Stomach (tissue), 9 donors: ENCODE data around the gene NFU1. TPM values are rescaled to one million over a fixed set of nuclear protein-coding genes. Genes with fewer than 3 reads are reported as not detected.

Source experiments
- DNase-seq, 2 donors: peaks; one replicate each; pipeline versions ENCODE4 v3.0.0 to v3.0.0-alpha.2; 2013 to 2019
- H3K27ac ChIP-seq, 5 donors: fragments of 200-600 bp in 4 of 5; sonication (generic) in 4 of 5; one replicate each; pipeline ENCODE4 v1.5.1; 2013 to 2019; ENCODE audit warnings: mild to moderate bottlenecking in 1 of 5, moderate library complexity in 1 of 5
- H3K27me3 ChIP-seq, 3 donors: fragments of 200-600 bp; sonication (generic); one replicate each; pipeline ENCODE4 v1.5.1; 2017 to 2019; ENCODE audit warnings: mixed run types in 1 of 3
- H3K36me3 ChIP-seq, 4 donors: fragments of 200-600 bp; sonication (generic); 1 replicate in 3 of 4; 2 replicates in 1 of 4; pipeline ENCODE4 v1.5.1; 2016 to 2019
- H3K4me1 ChIP-seq, 4 donors: fragments of 200-600 bp; sonication (generic); one replicate each; pipeline ENCODE4 v1.5.1; 2016 to 2019
- H3K4me3 ChIP-seq, 4 donors: fragments of 200-600 bp; sonication (generic) in 3 of 4; one replicate each; pipeline ENCODE4 v1.5.1; 2016 to 2019; ENCODE audit warnings: mild to moderate bottlenecking in 1 of 4
- H3K9me3 ChIP-seq, 4 donors: fragments of 200-600 bp; sonication (generic); one replicate each; pipeline ENCODE4 v1.5.1; 2016 to 2019
- EP300 ChIP-seq: sonication (generic); formaldehyde crosslinking; IDR thresholded peaks from one replicate; pipeline ENCODE4 v1.6.1; 2017; ENCODE audit warnings: antibody characterized with exemption
- POLR2A ChIP-seq, 4 donors: fragments of 450-650 bp; IDR thresholded peaks; one replicate each; pipeline ENCODE4 v1.6.1; 2016; ENCODE audit warnings: antibody characterized with exemption in 4 of 4, control low read depth in 2 of 4, mild to moderate bottlenecking in 1 of 4, moderate library complexity in 1 of 4
- POLR2AphosphoS5 ChIP-seq, 3 donors: sonication (generic); formaldehyde crosslinking; IDR thresholded peaks; one replicate each; pipeline ENCODE4 v1.6.1; 2016; ENCODE audit warnings: antibody characterized with exemption in 3 of 3
- WGBS, 5 donors: extraction: QIAGEN DNeasy Blood & Tissue Kit in 3 of 5; methylation state at CpG; one replicate each; pipeline versions ENCODE4 v1.1.5 to v1.1.7; 2013 to 2018; 5-methylcytosine and 5-hydroxymethylcytosine counted together
- intact Hi-C: fragments of 100-400 bp; cut with DNase I; formaldehyde crosslinking; loops from one replicate; pipeline ENCODE4 v1.15.1; 2023; ENCODE audit warnings: low total_unique reads
- polyA plus RNA-seq, 3 donors: library from polyadenylated mRNA; stranded (reverse); fragments of 200-250 nt; gene quantifications; one replicate each; pipeline ENCODE4 v1.2.3, GENCODE V29; 2013
- total RNA-seq, 5 donors: library from RNA; depleted of rRNA; stranded (reverse); fragments of >200 nt; gene quantifications; one replicate each; pipeline versions ENCODE4 v1.1.0 to v1.2.3, GENCODE V29; 2014 to 2016
- TF ChIP-seq, protein P1 (sequence below), 7 experiments: fragments of 450-650 bp in 4 of 7; fragments of 200-600 bp in 3 of 7; sonication (generic) in 3 of 7; IDR thresholded peaks; one replicate each; pipeline ENCODE4 v1.5.1; 2016 to 2019; ENCODE audit warnings: antibody characterized with exemption in 7 of 7, control low read depth in 2 of 7, mild to moderate bottlenecking in 1 of 7
- donor health status: healthy with polysubstance abuse.
- donor health status: Bipolar disorder and iron deficiency.
- donor health status: healthy.

Gene NFU1
- total and polyA plus RNA-seq, 8 donors: 14.7 to 62.7 (median 39.6) TPM

DNA sequence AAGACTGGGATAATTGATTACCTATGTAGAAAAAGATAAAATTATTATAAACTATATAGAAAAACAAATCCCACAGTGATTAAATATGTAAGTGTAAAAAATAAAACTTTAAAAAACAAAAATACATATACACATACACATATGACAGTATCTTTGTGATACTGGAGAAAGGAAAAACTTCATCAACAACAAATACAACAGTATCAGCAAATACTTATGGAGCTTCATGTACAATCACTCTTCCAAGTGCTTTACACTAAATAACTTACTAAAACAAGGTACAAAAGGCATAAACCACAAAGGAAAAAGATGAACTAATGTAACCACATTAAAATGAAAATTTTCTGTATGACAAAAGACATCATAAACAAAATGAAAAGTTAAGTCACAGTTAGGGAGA lies 26.1 kb downstream of the NFU1 start:
- TF ChIP-seq, protein P1, sequence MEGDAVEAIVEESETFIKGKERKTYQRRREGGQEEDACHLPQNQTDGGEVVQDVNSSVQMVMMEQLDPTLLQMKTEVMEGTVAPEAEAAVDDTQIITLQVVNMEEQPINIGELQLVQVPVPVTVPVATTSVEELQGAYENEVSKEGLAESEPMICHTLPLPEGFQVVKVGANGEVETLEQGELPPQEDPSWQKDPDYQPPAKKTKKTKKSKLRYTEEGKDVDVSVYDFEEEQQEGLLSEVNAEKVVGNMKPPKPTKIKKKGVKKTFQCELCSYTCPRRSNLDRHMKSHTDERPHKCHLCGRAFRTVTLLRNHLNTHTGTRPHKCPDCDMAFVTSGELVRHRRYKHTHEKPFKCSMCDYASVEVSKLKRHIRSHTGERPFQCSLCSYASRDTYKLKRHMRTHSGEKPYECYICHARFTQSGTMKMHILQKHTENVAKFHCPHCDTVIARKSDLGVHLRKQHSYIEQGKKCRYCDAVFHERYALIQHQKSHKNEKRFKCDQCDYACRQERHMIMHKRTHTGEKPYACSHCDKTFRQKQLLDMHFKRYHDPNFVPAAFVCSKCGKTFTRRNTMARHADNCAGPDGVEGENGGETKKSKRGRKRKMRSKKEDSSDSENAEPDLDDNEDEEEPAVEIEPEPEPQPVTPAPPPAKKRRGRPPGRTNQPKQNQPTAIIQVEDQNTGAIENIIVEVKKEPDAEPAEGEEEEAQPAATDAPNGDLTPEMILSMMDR (IDR thresholded peaks at IDR 0.05): no peak
- TF ChIP-seq POLR2AphosphoS5 (IDR thresholded peaks at IDR 0.05) (no peak), POLR2A (IDR thresholded peaks at IDR 0.05) (no peak), EP300 (no peak)
- Histone ChIP-seq H3K27me3 (no peaks in the 10 kb centered on the region), H3K9me3 (no peaks in the 10 kb centered on the region), H3K4me3 (no peak overlapping the region), H3K27ac (no peak overlapping the region), H3K36me3 (peaks cover 15 to 82% (median 78%) of the 10 kb centered on the region in 4 donors), H3K4me1 (no peaks in the 10 kb centered on the region)
- intact Hi-C loops: no loop called here
- DNase-seq: no peak

- intact Hi-C loops: no loop called here
- no peaks in the 10 kb centered on the region for H3K9me3 ChIP-seq
- no peaks in the 10 kb centered on the region for H3K4me1 ChIP-seq
- DNase-seq: no peak
- no peak overlapping the region for H3K4me3 ChIP-seq
- H3K27ac ChIP-seq: no peak overlapping the region
- H3K36me3 ChIP-seq: peaks cover 22 to 84% (median 80%) of the 10 kb centered on the region in 4 donors
- no peaks in the 10 kb centered on the region for H3K27me3 ChIP-seq
- no peak for TF ChIP-seq POLR2AphosphoS5 (IDR thresholded peaks at IDR 0.05)
- TF ChIP-seq, protein P1 (IDR thresholded peaks at IDR 0.05): no peak
- no peak for TF ChIP-seq POLR2A (IDR thresholded peaks at IDR 0.05)
- TF ChIP-seq EP300: no peak
Measured at GRCh38 chr2:69405306-69405705, 31.9 kb downstream of the NFU1 start.

- no peaks in the 10 kb centered on the region for H3K9me3 ChIP-seq
- TF ChIP-seq, protein P1 (IDR thresholded peaks at IDR 0.05): no peak
- TF ChIP-seq EP300: no peak
- no peak for TF ChIP-seq POLR2A (IDR thresholded peaks at IDR 0.05)
- no peak for TF ChIP-seq POLR2AphosphoS5 (IDR thresholded peaks at IDR 0.05)
- H3K4me1 ChIP-seq: peaks cover 0 to 12% (median 6%) of the 10 kb centered on the region in 4 donors
- no peak overlapping the region for H3K4me3 ChIP-seq
- WGBS, 5 donors: 90 to 99% (median 95%) methylated on average over 3 of the region's 3 CpGs
- H3K27ac ChIP-seq: no peak overlapping the region
- H3K36me3 ChIP-seq: peaks cover 35 to 92% (median 81%) of the 10 kb centered on the region in 4 donors
- H3K27me3 ChIP-seq: no peaks in the 10 kb centered on the region
- no peak for DNase-seq
- intact Hi-C loops: no loop called here
Measured at GRCh38 chr2:69400121-69400520, 37.1 kb downstream of the NFU1 start.

DNA sequence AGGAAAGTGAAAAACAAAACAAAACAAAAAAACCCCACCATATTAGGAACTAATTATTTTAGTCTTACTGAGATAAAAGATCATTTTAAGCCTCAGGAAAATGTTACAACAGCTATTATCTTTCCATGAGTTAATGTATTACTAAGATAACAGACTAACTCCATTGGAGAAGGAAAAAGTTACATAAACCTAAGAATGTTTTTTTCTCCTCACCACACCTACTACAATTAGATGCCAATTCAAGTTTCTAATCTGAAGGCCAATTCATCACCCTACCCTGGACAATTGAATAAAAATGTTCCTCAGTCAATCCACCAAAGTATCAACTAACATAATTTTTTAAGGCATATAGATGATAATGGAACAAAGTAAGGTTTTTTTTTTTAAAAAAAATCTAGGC lies 40.0 kb downstream of the NFU1 start:
- Histone ChIP-seq H3K4me3 (no peak overlapping the region), H3K27me3 (no peaks in the 10 kb centered on the region), H3K9me3 (no peaks in the 10 kb centered on the region), H3K4me1 (peaks cover 0 to 12% (median 6%) of the 10 kb centered on the region in 4 donors), H3K36me3 (peaks cover 15 to 86% (median 67%) of the 10 kb centered on the region in 4 donors), H3K27ac (peak overlapping the region in 3 of 5 donors; percentile 62 to 70 (median 67))
- TF ChIP-seq, protein P1 (IDR thresholded peaks at IDR 0.05): no peak
- intact Hi-C loops: no loop called here
- DNase-seq: peak in 1 of 2 donors; percentile 26
